Activated CD8-positive, alpha-beta memory T cell treated with anti-CD3 and anti-CD28 coated beads, Interleukin-2, amount 50 U/mL, for 4 hours (primary cell): ENCODE measurements around the gene GBX1.

ENCODE experiments used
- DNase-seq: peaks from one replicate; pipeline ENCODE4 v3.0.0-alpha.2; 2020

GBX1 gene

GRCh38 chr7:151167197-151167961 is at the start of gene GBX1:
Gene GBX1 (minus strand): TSS chr7:151167694. CDS start chr7:151167548, 146 bp downstream.
- DNase-seq: no peak

DNA sequence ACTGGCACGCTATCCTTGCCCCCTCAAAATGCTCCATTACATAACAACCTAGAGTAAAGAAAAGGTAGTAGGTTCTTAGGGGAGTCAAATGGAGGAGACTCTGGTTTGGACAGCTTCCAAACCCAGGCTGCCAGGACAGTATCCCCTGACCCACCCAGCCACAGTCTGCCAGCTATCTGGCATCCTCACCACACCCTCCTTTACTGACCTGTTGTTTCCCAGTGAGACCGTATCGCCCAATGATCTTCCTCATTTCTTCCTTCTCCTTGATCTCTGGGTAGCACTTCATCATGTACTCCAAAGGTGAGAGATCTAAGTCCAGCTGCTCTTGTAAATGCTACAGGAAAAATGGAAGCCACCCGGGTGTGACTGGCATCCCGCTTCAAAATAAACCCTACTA is 47.9 kb upstream of the GBX1 start:
- no peak for DNase-seq

GRCh38 chr7:151213826-151214225 is 46.3 kb upstream of the GBX1 start:
- DNase-seq: no peak

DNA sequence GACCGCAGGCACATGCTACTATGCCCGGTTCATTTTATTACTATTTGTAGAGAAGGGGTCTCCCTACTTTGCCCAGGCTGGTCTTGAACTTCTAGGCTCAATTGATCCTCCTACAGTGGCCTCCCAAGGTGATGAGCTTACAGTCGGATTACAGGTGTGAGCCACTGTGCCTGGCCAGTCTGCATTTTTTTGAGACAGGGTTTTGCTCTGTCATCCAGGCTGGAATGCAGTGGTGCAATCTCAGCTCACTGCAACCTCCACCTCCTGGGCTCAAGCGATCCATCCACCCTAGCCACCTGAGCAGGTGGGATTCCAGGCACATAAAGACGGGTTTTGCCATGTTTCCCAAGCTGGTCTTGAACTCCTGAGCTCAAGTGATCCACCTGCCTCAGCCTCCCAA is 45.1 kb upstream of the GBX1 start:
- DNase-seq: no peak

- no peak for DNase-seq
These were observed 43.8 kb upstream of the GBX1 start for GRCh38 chr7:151211155-151211772.

DNA sequence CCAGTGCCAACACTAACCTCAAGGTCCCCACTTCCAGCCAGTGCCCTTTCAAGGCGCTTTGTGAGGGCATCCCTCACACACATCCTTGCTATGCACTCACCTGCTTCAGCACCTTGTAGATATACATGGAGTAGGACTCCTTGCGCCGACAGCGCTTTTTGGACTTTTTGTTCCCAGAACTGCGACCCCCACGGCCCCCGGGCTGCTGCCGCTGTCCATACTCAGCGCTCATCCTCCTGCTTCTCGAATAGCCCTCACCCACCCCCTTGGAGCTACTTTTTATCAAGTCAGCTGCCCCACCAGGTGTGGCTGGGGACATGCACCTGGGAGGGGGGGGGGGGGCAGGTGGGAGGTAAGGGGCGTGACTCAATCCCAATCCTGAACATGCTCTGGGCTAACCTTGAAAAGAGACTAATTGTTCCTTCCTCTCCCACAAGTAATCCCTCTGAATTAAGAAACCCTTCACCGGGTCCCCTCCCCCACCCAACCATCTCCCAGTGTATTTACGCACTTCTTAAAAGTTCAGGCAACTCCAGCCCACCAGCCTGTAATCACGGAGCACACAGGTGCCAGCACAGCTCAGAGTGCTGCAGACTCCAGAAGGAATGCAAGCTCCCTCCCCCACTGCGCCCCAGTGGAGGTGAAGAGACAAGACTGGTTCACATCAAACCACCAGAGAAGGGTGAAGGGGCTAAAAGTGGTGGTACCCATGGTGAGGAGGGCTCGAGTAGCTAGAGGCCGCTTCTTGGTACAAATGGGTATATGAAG is 42.8 kb upstream of the GBX1 start, which contains the start of gene H2BK1:
TSS of gene H2BK1 (minus strand) at position 402 of the 768 bp plus-strand sequence. CDS start at position 232, 170 bp downstream.
- no peak for DNase-seq

DNA sequence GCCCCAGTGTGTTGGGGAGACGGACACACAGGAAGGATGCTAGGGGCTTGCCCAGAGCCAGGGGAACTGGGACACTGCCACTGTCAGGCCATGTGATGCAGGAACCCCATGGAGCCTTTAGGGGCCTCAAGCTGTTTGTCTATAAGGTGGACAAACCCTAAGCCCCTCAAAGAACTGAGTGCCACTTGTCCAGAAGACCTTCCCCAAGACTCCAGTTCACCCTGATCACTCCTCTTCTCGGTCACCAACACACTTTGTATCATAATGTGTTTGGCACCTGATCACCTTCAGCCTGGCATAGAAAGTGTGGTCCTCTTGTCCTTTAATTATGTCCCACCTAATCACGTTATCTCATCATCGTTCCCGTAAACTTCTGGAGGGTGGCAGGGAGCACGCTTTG is 42.1 kb upstream of the GBX1 start:
- DNase-seq: no peak

- DNase-seq: no peak
These were observed 40.9 kb upstream of the GBX1 start for GRCh38 chr7:151208253-151208862.

DNA sequence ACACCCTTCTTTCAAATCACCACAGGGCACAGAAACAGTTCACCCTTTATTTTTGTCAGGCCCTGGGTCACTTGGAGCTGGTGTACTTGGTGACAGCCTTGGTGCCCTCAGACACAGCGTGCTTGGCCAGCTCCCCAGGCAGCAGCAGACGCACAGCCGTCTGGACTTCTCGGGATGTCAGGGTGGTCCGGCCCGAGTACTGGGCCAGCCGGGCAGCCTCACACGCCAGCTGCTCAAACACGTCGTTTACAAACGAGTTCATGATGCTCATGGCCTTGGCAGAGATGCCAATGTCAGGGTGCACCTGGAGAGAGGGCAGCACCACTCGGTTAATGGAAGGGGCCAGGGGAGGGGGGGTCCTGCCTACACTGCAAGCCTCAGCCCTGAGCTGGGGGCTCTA is 40.3 kb upstream of the GBX1 start:
- DNase-seq: no peak

- no peak for DNase-seq
These were observed 39.8 kb upstream of the GBX1 start for GRCh38 chr7:151207315-151207714.

- no peak for DNase-seq
These were observed 39.4 kb upstream of the GBX1 start for GRCh38 chr7:151206914-151207313.

DNA sequence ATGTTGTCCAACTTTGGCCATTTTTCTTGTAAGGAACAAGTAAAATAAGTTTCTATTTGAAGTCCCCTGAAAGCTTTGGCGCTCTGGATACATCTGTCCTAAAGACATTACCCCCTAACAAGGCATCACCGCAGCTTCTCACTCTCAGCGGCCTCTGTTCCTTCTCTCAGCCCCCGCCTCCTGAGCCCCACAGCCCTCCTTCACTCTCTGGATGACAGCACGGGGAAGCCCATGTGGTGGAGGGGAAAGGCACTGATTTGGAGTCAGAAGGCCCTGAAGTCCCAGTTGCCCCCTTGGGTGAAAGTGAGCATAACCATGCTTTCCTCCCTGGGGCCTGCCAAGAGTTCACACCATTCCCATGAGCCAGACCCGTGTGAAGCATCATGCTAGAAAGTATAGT is 38.2 kb upstream of the GBX1 start:
- DNase-seq: no peak

GRCh38 chr7:151204383-151205032 is 37.0 kb upstream of the GBX1 start:
- DNase-seq: no peak

DNA sequence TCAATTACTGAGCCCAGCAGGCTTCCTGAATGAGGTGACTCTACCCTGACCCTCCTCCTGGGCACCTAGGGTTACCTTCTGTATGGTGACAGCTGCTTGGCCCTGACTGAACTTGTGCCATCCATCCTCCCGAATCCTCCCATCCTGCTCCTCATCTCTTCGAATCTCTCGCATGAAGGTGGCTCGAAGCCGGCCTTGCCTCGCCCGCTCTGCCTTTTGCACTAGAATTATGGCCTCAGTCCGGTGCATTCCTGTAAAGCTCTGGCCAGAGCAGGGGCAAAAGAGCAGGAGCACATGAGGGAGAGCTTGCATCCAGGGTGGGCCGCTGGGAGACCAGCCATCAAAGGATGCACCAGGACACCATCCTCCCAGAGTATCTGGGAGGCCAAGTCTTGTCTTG is 35.3 kb upstream of the GBX1 start:
- no peak for DNase-seq

DNA sequence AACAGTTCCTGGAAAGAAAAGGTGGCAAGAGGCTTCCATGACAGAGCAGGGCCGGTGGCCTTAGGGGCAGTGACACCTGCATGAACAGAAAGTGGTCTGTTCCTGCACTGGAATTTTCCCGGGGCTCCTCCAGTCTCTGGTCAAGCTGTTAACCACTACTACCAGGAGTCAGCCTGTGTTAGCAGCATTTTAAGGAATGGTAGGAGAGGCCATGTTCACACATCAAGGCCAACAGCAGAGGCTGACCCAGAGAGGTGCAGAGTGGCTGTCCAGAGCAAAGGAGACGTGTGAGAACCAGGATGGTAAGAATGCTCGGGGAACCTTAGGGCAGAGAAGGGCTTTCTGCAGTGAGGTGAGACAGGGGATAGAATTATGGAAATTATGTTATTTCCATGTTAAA is 34.3 kb upstream of the GBX1 start:
- no peak for DNase-seq

DNA sequence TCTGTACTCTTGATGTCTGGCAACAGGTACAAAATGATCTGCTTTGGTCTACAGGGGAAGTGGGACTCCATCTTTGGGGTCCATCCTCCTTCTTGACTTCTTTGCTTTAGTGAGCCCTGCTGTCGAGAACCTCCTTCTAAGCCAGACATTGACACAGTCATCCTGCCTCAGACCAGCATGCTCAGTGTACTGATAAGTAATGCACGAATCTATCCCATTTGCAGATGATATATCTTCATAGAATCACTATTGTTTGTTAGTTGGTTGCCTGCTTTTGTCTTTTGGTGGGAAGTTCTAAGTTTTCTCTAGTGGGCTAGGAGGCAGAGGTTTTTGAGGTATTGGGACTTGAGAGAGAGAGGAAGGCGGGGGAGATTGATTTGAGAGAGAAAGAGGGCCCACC is 33.9 kb upstream of the GBX1 start:
- DNase-seq: no peak

- DNase-seq: no peak
These were observed 31.7 kb upstream of the GBX1 start for GRCh38 chr7:151198945-151199848.

- no peak for DNase-seq
These were observed 30.4 kb upstream of the GBX1 start for GRCh38 chr7:151197932-151198331.

DNA sequence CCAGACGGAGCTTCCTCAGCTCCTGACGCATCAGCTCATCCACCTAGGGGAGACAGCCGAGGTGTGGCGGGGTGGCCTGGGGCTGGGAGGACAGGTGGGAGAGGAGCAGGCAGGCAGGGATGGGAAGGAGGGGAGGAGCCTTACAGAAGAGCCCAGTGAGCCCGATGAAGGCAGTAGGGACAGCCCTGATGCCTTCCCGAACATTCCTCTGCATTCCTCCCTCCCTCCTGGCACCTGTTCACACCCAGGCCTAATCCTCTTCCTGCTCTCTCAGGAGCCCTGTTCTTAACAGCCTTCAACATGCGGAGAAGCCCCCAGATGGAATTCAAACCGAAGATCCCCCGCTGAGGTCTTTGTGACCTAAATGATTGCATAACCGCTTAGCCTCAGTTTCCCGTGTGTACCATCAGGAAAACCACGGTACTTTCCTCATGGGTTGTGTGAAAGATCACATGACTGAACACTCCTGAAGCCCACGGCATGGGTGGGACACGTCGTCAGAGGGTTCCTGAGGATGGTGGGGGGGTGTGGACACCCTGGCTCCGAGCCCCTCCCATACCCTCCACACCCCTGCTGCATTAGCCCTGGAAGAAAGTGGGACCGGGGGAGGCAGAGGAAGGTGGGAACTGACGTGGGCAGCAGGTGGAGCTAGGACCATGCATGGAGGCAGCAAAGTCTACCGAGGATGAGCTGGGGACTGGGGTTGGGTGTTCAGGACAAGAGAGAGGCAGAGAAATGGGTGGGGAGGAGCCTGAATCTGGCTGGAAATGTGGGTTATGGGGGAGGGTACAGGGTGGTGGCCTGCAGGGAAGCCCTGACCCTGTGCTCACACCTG is 28.3 kb upstream of the GBX1 start:
- DNase-seq: no peak

- DNase-seq: no peak
These were observed 26.7 kb upstream of the GBX1 start for GRCh38 chr7:151194188-151194587.
